D721Med (cell line): Measurements from ENCODE around the gene GPR85.

ENCODE experiments used
- DNase-seq: peaks from one replicate; pipeline ENCODE4 v3.0.0; 2011; ENCODE audit warnings: low spot score; ENCODE audit not compliant: insufficient read length
- FAIRE-seq: peaks from 2 replicates; lab custom pipeline; 2011; peaks lifted over from hg19 to GRCh38; lab: Jason Lieb, UNC
- TF ChIP-seq, protein P1 (sequence below): IDR thresholded peaks from 2 replicates; pipeline ENCODE4 v1.5.1; 2012; ENCODE audit warnings: mild to moderate bottlenecking, control low read depth; ENCODE audit not compliant: insufficient read depth; ENCODE audit errors: missing control alignments

The GPR85 gene

DNA sequence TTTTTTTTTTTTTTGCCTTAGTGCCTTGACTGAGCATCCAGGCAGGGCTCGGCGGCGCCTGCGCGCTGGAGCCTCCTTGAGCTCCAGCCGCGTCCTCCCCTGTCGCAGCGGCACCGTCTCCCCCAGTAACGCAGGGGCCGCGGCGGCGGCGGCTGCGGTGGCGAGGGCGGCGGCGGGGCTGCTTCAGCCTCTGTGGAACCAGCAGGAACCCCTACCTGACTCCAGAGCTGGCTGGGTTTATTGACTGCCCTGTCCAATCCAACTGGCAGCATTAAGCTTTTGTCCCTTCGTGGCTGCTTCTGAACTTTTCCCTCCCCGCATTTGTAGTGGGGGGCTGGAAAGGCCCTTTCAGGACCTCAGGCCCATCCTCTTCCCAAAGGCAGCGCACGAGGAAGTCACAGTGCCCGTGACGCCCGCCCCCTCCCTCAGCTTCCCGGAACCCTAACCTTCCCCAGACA is at the start of gene GPR85:
Gene GPR85 (minus strand): TSS at position 397 of the 458 bp plus-strand sequence. CDS start 2,106 bp downstream, outside the sequence.
- FAIRE-seq (no peak), DNase-seq (peak; percentile 38)
- TF ChIP-seq, protein P1, sequence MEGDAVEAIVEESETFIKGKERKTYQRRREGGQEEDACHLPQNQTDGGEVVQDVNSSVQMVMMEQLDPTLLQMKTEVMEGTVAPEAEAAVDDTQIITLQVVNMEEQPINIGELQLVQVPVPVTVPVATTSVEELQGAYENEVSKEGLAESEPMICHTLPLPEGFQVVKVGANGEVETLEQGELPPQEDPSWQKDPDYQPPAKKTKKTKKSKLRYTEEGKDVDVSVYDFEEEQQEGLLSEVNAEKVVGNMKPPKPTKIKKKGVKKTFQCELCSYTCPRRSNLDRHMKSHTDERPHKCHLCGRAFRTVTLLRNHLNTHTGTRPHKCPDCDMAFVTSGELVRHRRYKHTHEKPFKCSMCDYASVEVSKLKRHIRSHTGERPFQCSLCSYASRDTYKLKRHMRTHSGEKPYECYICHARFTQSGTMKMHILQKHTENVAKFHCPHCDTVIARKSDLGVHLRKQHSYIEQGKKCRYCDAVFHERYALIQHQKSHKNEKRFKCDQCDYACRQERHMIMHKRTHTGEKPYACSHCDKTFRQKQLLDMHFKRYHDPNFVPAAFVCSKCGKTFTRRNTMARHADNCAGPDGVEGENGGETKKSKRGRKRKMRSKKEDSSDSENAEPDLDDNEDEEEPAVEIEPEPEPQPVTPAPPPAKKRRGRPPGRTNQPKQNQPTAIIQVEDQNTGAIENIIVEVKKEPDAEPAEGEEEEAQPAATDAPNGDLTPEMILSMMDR: no peak

DNA sequence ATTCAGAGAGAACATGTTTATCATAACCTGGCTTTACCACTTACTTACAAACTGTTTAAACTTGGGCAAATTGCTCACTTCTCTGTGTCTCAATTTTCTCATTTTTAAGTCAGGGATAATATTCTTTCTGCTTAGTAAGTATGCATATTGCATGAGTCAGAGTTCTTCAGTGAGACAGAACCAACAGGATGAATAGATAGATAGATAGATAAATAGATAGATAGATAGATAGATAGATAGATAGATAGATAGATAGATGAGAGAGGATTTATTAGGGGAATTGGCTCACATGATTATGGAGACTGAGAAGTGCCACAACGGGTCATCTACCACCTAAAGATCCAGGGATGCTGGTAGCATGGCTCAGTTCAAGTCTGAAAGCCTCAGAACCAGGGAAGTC is 47.4 kb upstream of the GPR85 start:
- DNase-seq: no peak
- TF ChIP-seq, protein P1: no peak
- FAIRE-seq: no peak

- DNase-seq (no peak), FAIRE-seq (no peak)
- TF ChIP-seq, protein P1: no peak
Measured at GRCh38 chr7:113131367-113131766, 44.7 kb upstream of the GPR85 start.

- TF ChIP-seq, protein P1: no peak
- DNase-seq (no peak), FAIRE-seq (no peak)
Measured at GRCh38 chr7:113128031-113128430, 41.4 kb upstream of the GPR85 start.

GRCh38 chr7:113125728-113126127 is 39.1 kb upstream of the GPR85 start:
- TF ChIP-seq, protein P1: no peak
- no peak for DNase-seq
- peak; percentile 53 for FAIRE-seq

- no peak for FAIRE-seq
- no peak for DNase-seq
- TF ChIP-seq, protein P1: no peak
Measured at GRCh38 chr7:113122744-113123143, 36.1 kb upstream of the GPR85 start.

GRCh38 chr7:113120647-113121046 is 34.0 kb upstream of the GPR85 start:
- no peak for DNase-seq
- FAIRE-seq: no peak
- TF ChIP-seq, protein P1: no peak
